HL-60 (cell line): ENCODE data around the gene EGLN3.

Experiments used
- CTCF ChIP-seq: IDR thresholded peaks from one replicate; pipeline ENCODE4 v1.5.1; 2011; ENCODE audit warnings: low read length, control low read depth, inconsistent platforms; ENCODE audit not compliant: insufficient read depth
- POLR2AphosphoS5 ChIP-seq: IDR thresholded peaks from 2 replicates; pipeline ENCODE4 v1.6.1; 2012; ENCODE audit warnings: low read depth

GRCh38 chr14:33936391-33936790 lies 14.5 kb downstream of the EGLN3 start:
- TF ChIP-seq CTCF: no peak
- no peak for TF ChIP-seq POLR2AphosphoS5
